Thymus (tissue), 11 donors: ENCODE measurements around the gene TRIM74. TPM values are rescaled to one million over a fixed set of nuclear protein-coding genes. Genes with fewer than 3 reads are reported as not detected.
"Not testable (repeated sequence)": the region's sequence is repeated elsewhere in the genome, so short reads cannot be mapped to it uniquely, and the experiment has no call there.

ENCODE experiments used
- DNase-seq, 9 donors: peaks; one replicate each; pipeline ENCODE4 v3.0.0-alpha.2; 2013; ENCODE audit warnings: low spot score in 9 of 9, low read depth in 6 of 9, missing footprints in 1 of 9
- H3K27ac ChIP-seq, 2 donors: one replicate each; pipeline ENCODE4 v1.5.1; 2013; ENCODE audit warnings: control low read depth in 1 of 2, low read depth in 1 of 2, low read length in 1 of 2, mild to moderate bottlenecking in 1 of 2, moderate library complexity in 1 of 2
- H3K27me3 ChIP-seq, 2 donors: one replicate each; pipeline ENCODE4 v1.5.1; 2013; ENCODE audit warnings: low read length in 1 of 2; ENCODE audit not compliant: control insufficient read depth in 2 of 2, insufficient read depth in 1 of 2
- H3K36me3 ChIP-seq, 2 donors: one replicate each; pipeline ENCODE4 v1.5.1; 2013; ENCODE audit warnings: low read length in 1 of 2, mild to moderate bottlenecking in 1 of 2, moderate library complexity in 1 of 2; ENCODE audit not compliant: control insufficient read depth in 2 of 2, insufficient read depth in 2 of 2
- H3K4me1 ChIP-seq, 2 donors: one replicate each; pipeline ENCODE4 v1.5.1; 2013; ENCODE audit warnings: low read length in 2 of 2; ENCODE audit not compliant: control insufficient read depth in 2 of 2, insufficient read depth in 2 of 2
- H3K4me3 ChIP-seq, 2 donors: one replicate each; pipeline ENCODE4 v1.5.1; 2013; ENCODE audit warnings: low read length in 2 of 2, control low read depth in 1 of 2, mild to moderate bottlenecking in 1 of 2
- H3K9me3 ChIP-seq, 2 donors: one replicate each; pipeline ENCODE4 v1.5.1; 2013; ENCODE audit warnings: low read length in 1 of 2, mild to moderate bottlenecking in 1 of 2; ENCODE audit not compliant: control insufficient read depth in 2 of 2, insufficient read depth in 1 of 2
- WGBS: extraction: QIAGEN DNeasy Blood & Tissue Kit; methylation state at CpG from one replicate; pipeline ENCODE4 v1.1.7; 2013; 5-methylcytosine and 5-hydroxymethylcytosine counted together
- polyA plus RNA-seq: library from polyadenylated mRNA; stranded (reverse); fragments of 200-250 nt; gene quantifications from one replicate; pipeline ENCODE4 v1.2.3, GENCODE V29; 2013
- total RNA-seq: library from RNA; stranded (reverse); fragments of 120-200 nt; gene quantifications from one replicate; pipeline ENCODE4 v1.2.4, GENCODE V29; 2013
- donor health status: healthy.

Gene TRIM74
- total and polyA plus RNA-seq, 2 donors: 0.09 to 3.2 TPM

GRCh38 chr7:72946130-72946745 is 23.0 kb downstream of the TRIM74 start:
- H3K36me3 ChIP-seq: peaks cover 9 to 17% of the 10 kb centered on the region in 2 donors
- not testable (repeated sequence) for H3K27ac ChIP-seq, H3K27me3 ChIP-seq, DNase-seq, H3K4me1 ChIP-seq, H3K4me3 ChIP-seq, H3K9me3 ChIP-seq
- WGBS: 97% methylated on average over 22 of the region's 22 CpGs

DNA sequence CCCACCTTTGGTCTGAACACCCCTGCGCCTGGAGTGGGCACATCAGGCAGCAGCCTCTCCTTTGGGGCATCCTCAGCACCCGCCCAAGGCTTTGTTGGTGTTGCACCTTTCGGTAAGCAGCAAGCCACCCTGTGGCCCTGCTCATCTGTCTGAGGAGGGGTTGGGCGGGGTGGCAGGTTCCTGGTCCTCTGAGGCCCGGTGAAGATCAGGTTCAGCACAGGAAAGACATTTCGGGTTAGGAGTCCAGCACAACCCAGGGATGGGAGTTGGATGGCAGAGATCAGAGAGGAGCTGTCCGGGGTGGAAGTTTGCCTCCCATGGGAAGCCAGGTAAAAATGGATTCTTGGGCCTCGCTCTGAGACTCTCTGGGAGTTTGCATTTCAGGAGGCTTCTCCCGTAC is 23.7 kb downstream of the TRIM74 start:
- H3K27ac ChIP-seq, H3K4me1 ChIP-seq, H3K9me3 ChIP-seq, H3K4me3 ChIP-seq, DNase-seq, H3K27me3 ChIP-seq: not testable (repeated sequence)
- peaks cover 10 to 17% of the 10 kb centered on the region in 2 donors for H3K36me3 ChIP-seq
- WGBS: 98% methylated on average over 8 of the region's 9 CpGs

DNA sequence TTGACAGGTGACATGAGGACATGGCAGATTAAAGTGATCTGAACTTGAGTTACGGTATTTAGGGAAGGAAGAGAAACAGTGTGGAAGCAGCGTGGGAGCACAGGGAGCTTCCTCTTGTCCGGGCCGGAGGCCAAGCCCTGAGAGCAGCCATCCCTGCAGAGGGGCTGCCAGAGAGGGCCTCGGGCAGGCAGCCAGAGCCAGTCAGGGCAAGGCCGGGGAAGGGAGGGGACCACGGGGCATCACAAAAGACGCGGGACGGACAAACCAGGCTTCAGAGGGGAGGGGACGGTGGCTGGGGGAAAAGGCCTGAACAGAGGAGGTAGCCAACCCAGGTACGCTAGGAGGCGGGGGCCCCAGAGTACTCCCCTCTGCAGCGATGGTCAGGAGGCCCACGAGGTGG is 24.3 kb downstream of the TRIM74 start:
- H3K4me1 ChIP-seq, H3K4me3 ChIP-seq, H3K9me3 ChIP-seq, H3K27me3 ChIP-seq, H3K27ac ChIP-seq, DNase-seq: not testable (repeated sequence)
- peaks cover 10 to 17% of the 10 kb centered on the region in 2 donors for H3K36me3 ChIP-seq
- 92% methylated on average over 10 of the region's 15 CpGs for WGBS

DNA sequence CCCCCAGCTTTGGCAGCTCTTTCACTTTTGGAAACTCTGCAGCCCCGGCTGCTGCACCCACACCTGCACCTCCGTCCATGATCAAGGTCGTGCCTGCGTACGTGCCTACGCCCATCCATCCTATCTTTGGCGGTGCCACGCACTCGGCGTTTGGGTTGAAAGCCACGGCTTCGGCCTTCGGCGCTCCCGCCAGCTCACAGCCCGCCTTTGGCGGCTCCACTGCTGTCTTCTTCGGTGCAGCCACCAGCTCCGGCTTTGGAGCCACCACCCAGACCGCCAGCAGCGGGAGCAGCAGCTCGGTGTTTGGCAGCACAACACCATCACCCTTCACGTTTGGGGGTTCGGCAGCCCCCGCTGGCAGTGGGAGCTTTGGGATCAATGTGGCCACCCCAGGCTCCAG is 26.3 kb downstream of the TRIM74 start:
- DNase-seq, H3K27ac ChIP-seq, H3K4me1 ChIP-seq, H3K27me3 ChIP-seq, H3K9me3 ChIP-seq, H3K4me3 ChIP-seq: not testable (repeated sequence)
- H3K36me3 ChIP-seq: peaks cover 14 to 20% of the 10 kb centered on the region in 2 donors
- WGBS: 98% methylated on average over 25 of the region's 25 CpGs

DNA sequence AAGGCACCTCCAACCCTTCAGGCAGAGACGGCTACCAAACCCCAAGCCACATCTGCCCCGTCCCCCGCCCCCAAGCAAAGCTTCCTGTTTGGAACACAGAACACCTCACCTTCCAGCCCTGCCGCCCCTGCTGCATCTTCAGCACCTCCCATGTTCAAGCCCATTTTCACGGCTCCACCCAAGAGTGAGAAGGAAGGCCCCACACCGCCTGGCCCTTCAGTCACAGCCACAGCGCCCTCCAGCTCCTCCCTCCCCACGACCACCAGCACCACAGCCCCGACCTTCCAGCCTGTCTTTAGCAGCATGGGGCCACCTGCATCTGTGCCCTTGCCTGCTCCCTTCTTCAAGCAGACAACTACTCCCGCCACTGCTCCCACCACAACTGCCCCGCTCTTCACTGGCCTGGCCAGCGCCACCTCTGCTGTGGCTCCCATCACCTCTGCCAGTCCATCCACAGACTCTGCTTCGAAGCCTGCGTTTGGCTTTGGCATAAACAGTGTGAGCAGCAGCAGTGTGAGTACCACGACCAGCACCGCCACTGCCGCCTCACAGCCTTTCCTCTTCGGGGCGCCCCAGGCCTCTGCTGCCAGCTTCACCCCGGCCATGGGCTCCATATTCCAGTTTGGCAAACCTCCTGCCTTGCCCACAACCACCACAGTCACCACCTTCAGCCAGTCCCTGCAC is 27.1 kb downstream of the TRIM74 start:
- not testable (repeated sequence) for H3K27me3 ChIP-seq, H3K4me3 ChIP-seq, DNase-seq, H3K9me3 ChIP-seq, H3K4me1 ChIP-seq, H3K27ac ChIP-seq
- H3K36me3 ChIP-seq: peaks cover 17 to 20% of the 10 kb centered on the region in 2 donors
- 88% methylated on average over 6 of the region's 20 CpGs for WGBS

GRCh38 chr7:72928216-72928615 is 41.0 kb downstream of the TRIM74 start:
- not testable (repeated sequence) for DNase-seq, H3K4me3 ChIP-seq, H3K27ac ChIP-seq, H3K9me3 ChIP-seq, H3K27me3 ChIP-seq
- peaks cover 10 to 11% of the 10 kb centered on the region in 2 donors for H3K4me1 ChIP-seq
- 96% methylated on average over 6 of the region's 6 CpGs for WGBS
- H3K36me3 ChIP-seq: peaks cover 34 to 51% of the 10 kb centered on the region in 2 donors

DNA sequence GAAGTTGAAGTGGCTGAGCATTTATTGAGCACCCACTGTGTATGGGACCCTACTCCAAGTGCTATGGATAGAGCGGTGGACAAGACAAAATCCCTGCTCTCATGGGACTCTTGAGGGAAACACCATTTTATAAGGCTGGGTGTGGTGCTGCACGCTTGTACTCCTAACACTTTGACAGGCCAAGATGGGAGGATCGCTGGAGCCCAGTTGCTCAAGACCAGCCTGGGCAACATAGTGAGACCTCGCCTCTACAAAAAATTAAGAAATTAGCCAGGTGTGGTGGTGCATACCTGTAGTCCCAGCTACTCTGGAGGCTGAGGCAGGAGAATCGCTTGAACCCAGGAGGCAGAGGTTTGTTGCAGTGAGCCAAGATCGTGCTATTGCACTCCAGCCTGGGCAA is 41.5 kb downstream of the TRIM74 start:
- over 99% methylated on average over 6 of the region's 6 CpGs for WGBS
- H3K4me1 ChIP-seq: peaks cover 10 to 11% of the 10 kb centered on the region in 2 donors
- not testable (repeated sequence) for H3K27ac ChIP-seq, H3K27me3 ChIP-seq, H3K4me3 ChIP-seq, DNase-seq, H3K9me3 ChIP-seq
- H3K36me3 ChIP-seq: peaks cover 34 to 51% of the 10 kb centered on the region in 2 donors

DNA sequence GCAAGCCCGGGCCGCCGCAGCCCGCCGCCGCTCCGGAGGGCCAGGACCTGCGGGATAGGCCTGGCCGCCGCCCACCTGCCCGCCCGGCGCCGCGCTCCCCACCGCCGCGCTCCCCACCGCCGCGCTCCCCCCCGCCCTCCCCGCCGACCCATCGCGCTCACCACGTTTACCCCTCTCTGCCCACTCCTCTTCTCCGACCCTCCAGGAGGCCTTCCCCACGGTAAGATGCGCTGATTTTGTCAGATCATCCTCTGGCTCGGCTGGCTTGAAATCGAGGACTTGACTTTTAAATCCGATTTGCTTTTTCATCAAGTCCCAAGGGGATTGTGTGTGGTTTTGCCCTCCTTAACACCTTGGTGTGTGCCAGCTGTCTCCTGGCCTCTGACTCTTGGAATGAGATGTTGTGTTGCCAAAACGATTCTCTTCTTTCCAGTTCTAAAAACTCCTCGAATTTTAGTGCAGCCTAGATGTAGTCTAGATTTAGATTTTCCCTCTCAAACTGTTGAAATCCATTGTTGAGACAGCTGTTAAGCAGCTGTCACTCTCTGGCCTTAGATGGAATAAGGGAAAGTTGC is 43.6 kb downstream of the TRIM74 start:
- no peaks in the 10 kb centered on the region for H3K27me3 ChIP-seq
- peaks cover 10 to 11% of the 10 kb centered on the region in 2 donors for H3K4me1 ChIP-seq
- 2% methylated on average over 35 of the region's 35 CpGs for WGBS
- peak overlapping the region; percentile 62 to 95 for H3K4me3 ChIP-seq
- DNase-seq: peak in 2 of 9 donors; percentile 6 to 17
- H3K27ac ChIP-seq: peak overlapping the region; percentile 77 to 85
- no peaks in the 10 kb centered on the region for H3K9me3 ChIP-seq
- peaks cover 30 to 43% of the 10 kb centered on the region in 2 donors for H3K36me3 ChIP-seq
